ENCODE data around the gene PCBD2.
"Not testable (repeated sequence)": the region's sequence is repeated elsewhere in the genome, so short reads cannot be mapped to it uniquely, and the experiment has no call there.

Gene PCBD2

DNA sequence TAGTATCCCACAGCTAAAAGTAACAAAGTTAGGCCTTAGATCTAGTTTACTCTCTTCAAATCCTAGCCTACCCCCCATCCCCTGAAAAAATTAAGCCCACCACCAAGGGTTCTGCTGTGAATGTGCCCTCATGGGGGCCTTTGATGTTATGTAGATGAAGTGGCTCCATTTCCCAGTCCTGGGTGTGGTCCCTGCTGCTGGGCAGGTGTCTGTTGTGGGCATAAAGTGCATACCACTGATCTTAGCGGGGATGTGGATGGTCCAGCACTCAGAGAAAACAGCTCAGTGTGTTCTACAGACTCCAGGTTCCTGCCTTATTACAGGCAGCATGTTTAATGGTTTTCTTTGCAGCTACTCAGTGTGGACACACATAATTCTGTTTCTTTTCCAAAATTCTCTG is 1.9 kb downstream of the PCBD2 start:
- DNase-seq (ENCODE audit: low read depth in 2 of 2), result no peak

DNA sequence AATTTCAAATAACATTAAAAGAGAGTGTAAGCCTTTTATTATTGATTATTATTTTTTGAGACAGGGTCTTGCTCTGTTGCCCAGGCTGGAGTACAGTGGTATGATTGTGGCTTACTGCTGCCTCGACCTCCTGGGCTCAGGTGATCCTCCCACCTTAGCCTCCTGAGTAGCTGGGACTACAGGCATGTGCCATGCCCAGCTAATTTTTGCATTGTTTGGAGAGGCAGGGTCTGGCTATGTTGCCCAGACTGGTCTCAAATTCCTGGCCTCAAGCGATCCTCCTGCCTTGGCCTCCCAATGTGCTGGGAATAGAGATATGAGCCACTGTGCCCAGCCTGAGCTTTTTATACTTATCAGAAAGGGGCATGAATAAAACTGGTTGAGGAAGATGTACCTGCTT is 5.8 kb downstream of the PCBD2 start:
- not testable (repeated sequence) for DNase-seq (ENCODE audit: low read depth in 2 of 2)

DNA sequence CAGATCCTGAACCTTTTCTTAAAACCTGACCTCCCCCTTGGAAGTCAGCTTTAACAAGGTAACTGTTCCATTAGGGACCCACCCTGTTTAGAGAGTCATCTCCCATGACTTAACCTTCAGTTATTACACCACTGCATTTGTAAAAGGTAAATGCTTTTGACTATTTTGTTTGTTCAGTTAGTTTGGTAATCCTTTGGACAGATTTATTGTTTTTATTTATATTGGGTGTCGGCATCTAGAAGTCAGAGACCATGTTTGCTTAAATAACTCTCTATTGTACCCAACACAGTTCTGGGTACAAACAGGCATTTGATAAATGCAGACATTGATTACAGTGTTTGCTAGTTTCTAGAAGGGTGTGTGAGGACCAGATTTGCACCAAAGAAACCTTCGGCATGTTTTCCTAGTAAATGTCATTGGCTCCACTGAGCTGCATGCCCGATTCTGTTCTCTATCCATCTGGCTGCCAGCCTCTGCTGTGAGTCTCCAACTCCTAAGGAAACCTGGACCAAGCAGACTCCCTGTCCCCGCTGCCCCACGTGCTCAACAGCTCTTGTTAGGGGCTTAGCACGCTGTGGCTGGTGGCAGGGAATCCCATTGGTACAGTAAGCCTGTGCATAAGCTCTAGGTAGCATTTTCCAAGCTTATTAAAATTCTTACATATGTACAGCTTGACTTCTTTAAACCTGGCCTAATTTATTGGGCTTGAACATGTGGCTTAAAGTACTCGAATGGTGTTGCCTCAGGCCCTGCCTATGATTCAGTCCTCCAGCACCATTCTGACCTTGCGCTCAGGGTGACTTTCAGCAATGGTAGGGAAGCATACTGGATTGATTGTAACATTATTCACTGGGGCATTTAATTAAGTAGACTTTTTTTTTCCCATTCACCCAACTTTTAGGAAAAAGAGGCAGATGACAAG is 6.6 kb downstream of the PCBD2 start:
- no peak for DNase-seq (ENCODE audit: low read depth in 2 of 2)

DNA sequence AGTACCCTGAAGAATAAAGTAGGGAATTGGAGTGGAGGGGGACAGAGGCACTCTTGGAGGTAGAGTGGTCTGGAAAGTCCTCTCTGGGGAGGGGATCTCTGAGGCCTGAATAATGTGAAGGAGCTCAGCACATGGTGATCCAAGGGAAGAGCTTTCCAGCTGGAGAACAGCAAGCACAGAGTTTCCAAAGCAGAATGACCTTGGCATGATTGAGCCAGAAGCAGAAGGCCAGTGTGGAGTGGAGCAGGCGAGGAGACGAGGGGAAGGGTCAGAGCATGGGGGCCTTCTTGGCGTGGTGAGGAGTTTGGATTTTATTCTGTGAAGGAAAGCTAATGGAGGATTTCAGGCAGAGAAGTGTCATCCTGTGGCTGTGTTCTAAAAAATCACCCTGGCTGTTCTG is 8.3 kb downstream of the PCBD2 start:
- DNase-seq (ENCODE audit: low read depth in 2 of 2), result no peak

DNA sequence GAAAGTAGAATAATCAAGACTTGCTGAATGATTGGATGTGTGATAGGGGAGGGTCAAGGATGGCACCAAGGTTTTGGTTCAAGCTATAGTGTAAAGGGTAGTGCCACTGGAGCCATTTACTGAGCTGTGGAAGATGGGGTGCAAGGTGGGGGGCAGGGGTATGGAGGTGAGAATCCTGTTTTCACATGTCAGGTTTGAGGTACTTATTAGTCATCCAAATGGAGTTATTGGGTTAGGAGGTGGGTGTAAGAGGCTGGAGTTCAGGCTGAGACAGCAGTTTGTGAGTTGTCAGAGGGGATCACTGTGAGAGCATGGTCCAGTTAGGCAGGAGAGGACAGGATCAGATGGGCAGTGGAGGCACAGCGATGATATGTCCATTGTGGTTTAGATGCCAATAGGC is 8.9 kb downstream of the PCBD2 start:
- DNase-seq (ENCODE audit: low read depth in 2 of 2), result no peak

DNA sequence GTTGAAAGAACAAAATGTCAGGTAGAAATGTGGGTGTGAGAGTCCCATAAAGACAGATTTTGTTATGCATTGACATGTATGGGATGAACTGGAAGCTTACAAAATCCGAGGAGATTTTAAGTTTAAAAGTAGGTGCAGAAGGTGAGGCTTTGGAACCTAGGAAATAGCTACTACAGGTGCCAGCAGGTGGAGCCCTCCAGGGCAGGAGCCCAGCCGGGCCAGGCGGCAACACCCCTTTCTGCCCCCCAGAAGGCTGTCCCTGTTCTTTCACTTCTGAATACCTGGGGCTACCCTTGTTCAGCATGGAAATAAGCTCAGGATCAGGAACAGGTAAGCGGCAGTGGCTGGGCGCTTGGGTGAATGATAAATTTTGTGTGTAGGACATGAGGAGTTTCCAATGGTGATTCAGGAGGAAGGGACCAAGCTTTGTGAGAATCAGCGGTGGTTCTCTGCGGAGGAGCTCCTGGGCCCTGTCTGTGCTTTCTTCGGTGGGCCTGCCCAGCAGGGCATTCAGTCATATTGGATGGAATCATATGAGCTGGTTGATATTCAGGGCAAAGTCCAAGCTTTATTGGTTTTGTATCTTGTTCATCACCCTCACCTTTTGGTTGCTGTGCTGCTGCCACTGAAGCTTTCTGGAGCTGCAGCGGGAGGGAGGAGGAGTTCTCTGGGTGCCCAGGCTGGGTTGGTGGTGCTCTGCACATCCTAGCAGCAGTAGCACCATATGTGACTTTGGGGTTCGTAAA is 12.3 kb downstream of the PCBD2 start:
- no peak for DNase-seq (ENCODE audit: low read depth in 2 of 2)

DNA sequence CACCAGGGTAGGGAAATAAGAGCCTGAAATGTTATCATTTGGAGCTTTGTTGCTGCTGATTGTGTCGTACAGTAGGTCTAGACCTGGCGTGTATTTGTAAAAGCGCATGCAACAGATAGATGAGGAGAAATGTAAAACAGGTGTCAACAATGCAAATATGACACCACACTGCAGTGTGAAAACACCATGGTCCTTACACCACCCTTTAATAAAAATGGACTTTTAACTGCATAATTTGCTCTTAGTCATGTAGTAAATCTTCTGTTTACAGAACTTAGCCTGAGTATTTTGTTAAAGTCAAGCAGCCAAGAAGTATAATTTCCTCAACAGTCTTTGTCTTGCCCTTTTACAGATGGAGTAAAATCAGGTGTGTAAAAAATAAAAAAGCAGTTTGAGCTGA is 13.9 kb downstream of the PCBD2 start:
- DNase-seq (ENCODE audit: low read depth in 2 of 2), result no peak

DNA sequence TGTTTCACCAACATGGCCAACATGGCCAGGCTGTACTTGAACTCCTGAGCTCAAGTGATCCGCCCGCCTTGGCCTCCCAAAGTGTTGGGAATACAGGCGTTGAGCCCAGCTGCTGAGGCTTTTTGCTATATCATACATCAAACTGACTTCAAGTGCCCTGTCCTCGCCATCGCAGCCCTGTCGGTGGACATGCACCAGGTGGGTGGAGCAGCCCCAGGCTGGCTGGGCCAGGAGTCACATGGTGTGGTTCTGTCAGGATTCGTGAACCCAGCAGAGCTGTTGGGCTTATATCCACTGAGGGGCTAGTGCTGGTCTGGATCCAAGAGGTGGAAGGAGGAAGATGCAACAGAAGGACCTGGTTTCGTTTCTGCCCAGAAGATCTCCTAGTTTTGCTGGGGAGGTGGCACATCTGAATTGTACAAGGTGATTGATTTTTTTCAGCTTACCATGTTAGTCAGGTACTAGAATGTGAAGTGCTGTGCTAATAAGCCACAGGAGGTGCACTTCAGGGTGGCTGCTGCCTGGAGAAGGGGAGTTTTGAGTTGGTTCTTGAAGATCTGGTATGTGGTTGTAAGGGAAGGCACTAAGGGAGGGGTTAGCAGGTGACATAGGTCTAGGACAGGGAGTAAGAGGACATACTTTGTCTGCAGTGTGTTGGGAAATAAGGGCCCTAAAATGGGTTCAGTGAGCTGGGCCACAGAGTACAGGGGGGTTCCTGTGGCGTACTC is 16.1 kb downstream of the PCBD2 start:
- no peak for DNase-seq (ENCODE audit: low read depth in 2 of 2)

DNA sequence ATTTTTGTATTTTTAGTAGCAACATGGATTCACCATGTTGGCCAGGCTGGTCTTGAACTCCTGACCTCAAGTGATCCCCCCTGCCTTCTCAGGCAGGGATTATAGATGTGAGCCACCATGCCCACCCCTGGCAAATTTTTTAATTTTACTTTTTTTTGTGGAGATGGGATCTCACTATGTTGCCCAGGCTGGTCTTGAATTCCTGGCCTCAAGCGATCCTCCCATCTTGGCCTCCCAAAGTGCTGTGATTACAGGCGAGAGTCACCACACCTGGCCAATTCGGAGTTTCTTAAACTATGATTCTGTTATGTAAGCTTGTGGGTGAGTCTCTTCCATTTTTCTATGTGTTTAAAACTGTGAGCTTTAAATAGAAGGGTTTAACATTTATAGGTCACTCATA is 27.6 kb downstream of the PCBD2 start:
- DNase-seq (ENCODE audit: low read depth in 2 of 2), result no peak

DNA sequence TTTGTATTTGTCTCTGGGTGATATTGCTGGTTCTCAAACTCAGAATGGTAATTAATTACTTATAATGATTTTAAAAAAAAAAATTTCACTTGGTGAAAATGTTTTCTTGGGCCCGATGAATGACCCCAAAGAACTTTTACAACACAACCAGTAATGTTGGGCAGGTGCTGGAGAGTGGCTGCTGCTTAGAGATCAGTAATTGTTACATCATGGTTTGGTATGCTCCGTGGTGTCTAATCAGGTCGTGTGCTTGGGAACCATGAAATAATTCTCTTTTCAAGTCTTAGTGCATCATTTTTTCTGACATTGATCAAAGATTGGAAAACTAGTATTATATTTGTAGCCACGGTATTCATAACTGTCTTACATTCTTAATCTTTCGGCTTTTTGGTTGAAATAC is 29.3 kb downstream of the PCBD2 start:
- no peak for DNase-seq (ENCODE audit: low read depth in 2 of 2)

DNA sequence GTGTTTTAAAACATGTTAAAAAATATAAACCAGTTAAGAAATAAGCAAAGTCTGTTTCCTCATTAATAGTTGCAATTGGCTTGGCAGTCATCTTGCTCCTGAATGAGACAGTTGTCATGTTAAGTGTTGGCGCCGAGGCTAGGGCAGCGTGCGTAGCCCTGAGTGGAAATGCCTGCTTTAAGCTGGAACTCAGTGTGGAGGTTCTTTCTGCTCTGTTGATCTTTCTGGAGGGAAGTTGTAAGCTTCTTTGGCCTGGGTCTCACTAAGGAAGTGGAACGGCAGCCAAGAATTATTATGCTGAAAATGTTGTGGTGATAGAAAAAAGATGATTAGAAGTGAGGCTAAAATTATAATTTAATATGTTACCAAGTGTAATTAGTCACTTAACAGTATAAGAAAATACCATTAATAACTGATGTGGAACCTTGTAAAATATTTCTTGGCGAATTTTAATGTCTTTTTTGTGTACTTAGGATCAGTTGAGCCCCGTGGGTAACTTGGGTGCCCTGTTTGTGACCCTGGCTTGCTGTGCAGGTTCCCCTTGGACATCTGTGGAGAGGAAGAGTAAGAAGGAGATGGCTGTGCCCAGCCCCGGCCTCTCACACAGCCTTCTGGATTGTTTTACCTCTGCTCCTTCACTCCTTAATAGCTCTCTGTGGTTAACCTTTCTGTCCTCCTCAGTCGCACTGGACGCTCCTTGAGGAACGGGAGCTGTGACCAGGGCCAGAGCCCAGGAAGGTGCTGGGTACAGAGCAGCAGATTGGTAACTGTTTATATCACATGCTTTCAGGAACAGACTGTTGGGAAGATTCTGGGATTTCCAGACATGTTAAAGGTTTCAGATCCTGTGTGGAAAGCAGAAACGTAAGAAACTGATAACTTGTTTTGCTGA is 31.0 kb downstream of the PCBD2 start:
- no peak for DNase-seq (ENCODE audit: low read depth in 2 of 2)

DNA sequence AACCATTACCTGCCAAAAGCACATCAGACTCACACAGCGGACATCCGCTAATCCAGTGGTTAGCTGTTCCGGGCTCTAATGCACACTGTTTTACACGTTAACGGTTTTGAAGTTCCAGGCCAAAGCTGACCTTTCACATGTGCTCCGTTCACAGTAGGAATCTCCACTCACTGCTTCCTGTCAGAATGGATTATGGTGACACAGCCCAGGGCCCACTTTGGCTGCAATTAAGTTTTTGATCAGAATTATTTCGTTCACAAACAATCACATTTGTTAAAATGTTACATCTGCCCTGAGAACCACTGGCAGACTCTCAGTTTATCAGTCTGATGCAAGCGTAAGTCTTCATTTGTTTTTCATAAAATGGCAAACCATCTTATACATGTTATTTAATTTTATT is 32.6 kb downstream of the PCBD2 start:
- no peak for DNase-seq (ENCODE audit: low read depth in 2 of 2)

DNA sequence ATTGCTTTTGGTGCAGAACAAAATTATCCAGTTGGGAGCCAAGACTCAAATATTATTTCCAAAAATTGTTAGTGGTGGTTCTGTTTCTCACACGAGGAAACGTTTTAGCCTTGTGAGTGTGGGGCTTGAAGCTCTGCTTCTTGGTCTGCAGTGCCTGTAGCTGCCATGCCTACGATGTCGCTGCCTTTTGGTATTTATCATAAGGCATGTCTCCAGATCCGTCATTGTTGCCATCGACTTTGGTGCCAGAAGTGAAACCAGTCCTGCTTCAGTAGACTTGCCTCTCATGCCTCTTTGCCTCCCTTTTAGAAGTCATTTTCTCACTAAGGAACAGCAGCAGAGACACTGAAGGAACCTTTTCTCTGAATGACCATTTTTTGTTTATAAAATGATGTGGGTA is 33.1 kb downstream of the PCBD2 start:
- DNase-seq (ENCODE audit: low read depth in 2 of 2), result no peak

DNA sequence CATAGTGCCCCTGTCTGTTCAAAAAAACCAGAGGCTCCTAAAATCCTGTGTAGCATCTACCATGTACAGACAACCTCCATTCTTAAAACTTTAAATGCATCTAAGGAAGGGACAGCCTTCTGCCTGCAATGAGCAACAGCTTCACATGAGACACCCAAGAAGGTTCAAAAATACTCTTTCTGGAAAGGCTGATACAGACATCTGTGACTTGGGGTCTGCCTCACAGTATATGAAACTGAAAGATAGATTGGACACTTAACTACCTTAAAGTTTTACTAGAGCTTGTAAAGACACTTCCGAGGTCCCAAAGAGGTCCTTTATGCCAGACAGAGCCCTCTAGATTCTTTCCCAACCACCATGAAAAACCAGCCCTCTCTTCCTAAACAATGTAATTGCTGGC is 34.6 kb downstream of the PCBD2 start:
- DNase-seq (ENCODE audit: low read depth in 2 of 2), result no peak

DNA sequence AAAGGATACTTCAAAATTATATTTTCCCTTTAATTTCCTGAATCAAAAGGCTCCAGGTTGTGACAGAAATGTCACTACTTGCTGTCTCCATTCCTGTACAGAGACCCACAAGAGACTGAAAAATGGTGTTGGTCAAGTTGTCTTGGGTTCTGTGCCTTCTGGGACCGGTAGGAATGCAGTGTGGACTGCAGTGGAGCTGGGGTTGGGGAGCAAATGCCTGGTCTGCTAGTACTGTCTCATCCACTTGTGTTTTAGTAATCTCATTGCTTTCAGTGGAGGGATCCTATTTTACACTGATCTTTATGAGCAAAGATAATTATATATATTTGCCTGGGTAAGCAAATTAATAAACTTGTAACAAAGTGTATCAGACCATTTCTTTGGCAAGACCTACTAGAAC is 38.6 kb downstream of the PCBD2 start:
- no peak for DNase-seq (ENCODE audit: low read depth in 2 of 2)

DNA sequence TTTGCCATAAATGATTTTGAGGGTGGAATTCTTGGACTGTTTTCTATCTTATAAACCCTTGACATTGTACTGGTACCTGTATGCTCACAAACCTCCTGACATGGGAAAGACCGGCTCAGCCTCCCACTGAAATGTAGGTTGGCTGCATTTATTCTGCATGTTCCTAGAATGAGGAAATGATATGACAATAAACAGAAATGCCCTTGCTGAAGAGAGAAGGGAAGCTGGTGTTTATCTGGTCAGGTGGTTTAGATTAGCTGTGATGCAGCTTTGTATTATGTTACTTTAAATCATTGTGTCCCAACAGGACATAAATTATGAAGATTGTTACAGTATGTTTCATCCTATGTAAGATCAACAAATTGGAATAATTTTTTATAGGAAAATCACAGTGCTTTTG is 39.7 kb downstream of the PCBD2 start:
- DNase-seq (ENCODE audit: low read depth in 2 of 2), result no peak

DNA sequence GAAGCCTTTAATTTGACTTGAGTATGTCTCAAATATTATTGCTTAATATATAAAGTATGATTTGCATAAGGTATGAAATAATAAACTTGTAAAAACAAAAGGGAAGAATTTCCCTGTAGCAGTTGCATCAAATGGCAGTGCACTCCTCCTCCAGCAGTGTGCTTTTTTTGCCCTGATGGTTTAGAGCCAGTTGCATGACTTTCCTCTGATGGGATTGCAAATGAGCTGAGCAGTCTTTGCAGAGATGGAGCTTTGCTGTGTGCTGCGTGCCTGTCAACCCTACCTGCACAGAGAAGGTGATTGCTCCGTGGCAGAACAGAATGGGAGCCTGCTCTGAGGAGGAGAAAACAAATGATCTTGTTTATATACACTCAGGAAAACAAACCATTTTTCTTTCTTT is 40.1 kb downstream of the PCBD2 start:
- no peak for DNase-seq (ENCODE audit: low read depth in 2 of 2)

DNA sequence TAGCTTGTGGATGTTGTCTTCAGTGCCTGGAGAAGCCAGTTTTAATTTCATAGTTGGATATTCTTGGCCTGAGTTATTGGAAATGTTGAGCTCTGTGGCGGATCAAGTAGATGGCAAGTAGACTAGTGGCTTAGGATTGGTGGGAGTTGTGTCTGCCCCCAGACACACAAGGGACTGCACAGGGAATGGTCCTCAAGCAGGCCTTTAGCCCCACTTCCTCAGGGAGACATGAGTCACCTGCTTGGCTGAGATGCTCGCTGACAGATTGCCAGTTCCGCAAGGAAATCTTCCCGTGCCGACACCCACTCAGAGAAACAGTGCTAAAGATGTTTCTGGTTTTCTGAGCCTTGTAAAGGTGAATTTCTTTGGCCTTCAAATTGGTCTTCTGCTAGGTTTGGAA is 44.0 kb downstream of the PCBD2 start:
- DNase-seq (ENCODE audit: low read depth in 2 of 2), result no peak

DNA sequence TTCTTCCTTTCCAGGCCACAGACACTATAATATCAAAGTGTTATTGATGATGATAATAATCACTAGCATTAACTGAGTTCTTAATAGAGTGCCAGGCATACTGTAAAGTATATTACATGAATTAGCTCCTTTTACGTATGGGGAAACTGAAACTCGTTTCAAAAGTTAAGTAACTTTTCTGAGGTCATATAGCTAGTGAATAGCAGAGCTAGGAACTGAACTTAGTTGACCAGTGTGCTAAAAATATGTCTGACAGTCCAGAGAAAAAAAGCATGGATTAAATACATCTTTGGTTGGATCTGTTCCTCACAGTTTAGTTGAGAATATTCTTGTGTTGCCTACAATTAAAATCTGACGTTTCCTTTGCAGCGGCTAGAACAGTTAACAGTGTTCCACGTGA is 44.4 kb downstream of the PCBD2 start:
- no peak for DNase-seq (ENCODE audit: low read depth in 2 of 2)

DNA sequence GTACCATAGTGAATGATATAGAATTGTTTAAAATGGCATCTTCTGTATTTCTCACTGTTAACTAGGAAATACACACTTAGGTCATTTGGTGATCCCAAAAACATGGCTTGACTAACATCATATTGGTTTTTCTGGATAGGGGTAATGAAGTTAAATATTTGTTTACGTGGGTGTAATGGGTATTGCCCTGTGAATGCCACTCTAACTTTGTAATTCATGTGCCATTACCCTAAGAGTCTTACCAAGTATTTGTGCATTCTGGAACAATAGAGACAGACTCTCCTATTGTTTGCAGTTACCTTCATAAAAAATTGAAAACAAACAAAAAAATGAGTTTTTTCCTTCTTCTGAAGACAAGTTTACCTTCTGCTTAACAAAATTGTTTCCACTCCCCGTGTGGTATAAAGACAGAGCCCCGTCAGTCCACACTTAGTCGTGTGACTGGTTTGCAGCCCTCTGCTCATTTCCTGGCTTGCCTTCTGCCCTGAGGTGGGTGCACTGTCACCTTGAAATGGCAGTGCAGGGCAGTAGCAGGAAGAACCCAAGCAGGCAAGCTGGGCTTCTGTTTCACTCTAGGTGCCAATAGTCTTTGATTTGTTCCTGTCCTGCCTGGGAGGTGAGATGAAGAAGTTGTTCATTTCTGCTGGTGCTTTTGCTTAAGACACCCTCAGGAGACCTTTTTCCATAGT is 53.1 kb downstream of the PCBD2 start:
- DNase-seq (ENCODE audit: low read depth in 2 of 2), result no peak

DNA sequence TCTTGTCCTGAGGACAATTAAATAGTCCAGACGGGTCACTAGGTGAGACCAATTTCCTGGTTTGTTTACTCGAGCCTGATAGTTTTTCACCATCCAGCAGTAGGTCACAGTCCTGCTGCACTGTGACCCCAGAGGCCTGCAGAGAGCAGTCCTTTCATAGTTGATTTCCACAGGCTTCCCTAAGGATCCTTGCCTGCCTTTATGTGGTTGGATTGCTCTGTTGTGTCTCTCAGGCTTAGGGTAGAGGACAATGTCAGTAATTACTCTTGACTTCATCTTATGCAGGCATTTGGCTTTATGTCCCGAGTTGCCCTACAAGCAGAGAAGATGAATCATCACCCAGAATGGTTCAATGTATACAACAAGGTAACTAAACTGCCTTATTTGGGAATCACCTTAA is 53.8 kb downstream of the PCBD2 start:
- no peak for DNase-seq (ENCODE audit: low read depth in 2 of 2)
